Stimulated activated CD4-positive, alpha-beta T cell treated with anti-CD3 and anti-CD28 coated beads, Interleukin-1b, Interleukin-23, amount 100 ng/mL, for 4 hours (primary cell): ENCODE data around the gene PCSK6.

ENCODE experiments used
- DNase-seq, 2 donors: peaks; one replicate each; pipeline ENCODE4 v3.0.0-alpha.2; 2020; ENCODE audit warnings: low read depth in 2 of 2

Gene PCSK6

GRCh38 chr15:101447168-101447533 lies 42.4 kb downstream of the PCSK6 start:
- no peak for DNase-seq

- no peak for DNase-seq
These were observed 42.9 kb downstream of the PCSK6 start for GRCh38 chr15:101446518-101447167.

GRCh38 chr15:101445562-101446517 lies 43.7 kb downstream of the PCSK6 start:
- DNase-seq = no peak

GRCh38 chr15:101444807-101445508 lies 44.5 kb downstream of the PCSK6 start:
- no peak for DNase-seq

GRCh38 chr15:101444015-101444414 lies 45.5 kb downstream of the PCSK6 start:
- no peak for DNase-seq

GRCh38 chr15:101442272-101442671 lies 47.2 kb downstream of the PCSK6 start:
- no peak for DNase-seq

- no peak for DNase-seq
These were observed 47.8 kb downstream of the PCSK6 start for GRCh38 chr15:101441696-101442095.

GRCh38 chr15:101440846-101441590 lies 48.5 kb downstream of the PCSK6 start:
- no peak for DNase-seq

GRCh38 chr15:101439920-101440319 lies 49.6 kb downstream of the PCSK6 start:
- DNase-seq = no peak

- DNase-seq = no peak
These were observed 50.1 kb downstream of the PCSK6 start for GRCh38 chr15:101439285-101439919.

GRCh38 chr15:101438482-101439284 lies 50.8 kb downstream of the PCSK6 start:
- DNase-seq = no peak

GRCh38 chr15:101437618-101438481 lies 51.7 kb downstream of the PCSK6 start:
- DNase-seq = no peak

GRCh38 chr15:101437209-101437608 lies 52.3 kb downstream of the PCSK6 start:
- no peak for DNase-seq

GRCh38 chr15:101436526-101436925 lies 53.0 kb downstream of the PCSK6 start:
- DNase-seq = no peak

GRCh38 chr15:101435761-101436160 lies 53.7 kb downstream of the PCSK6 start:
- no peak for DNase-seq

GRCh38 chr15:101434032-101434920 lies 55.2 kb downstream of the PCSK6 start:
- no peak for DNase-seq

- no peak for DNase-seq
These were observed 56.1 kb downstream of the PCSK6 start for GRCh38 chr15:101433396-101433795.

- no peak for DNase-seq
These were observed 56.5 kb downstream of the PCSK6 start for GRCh38 chr15:101432982-101433381.
